ENCODE measurements around the gene WWOX.

The WWOX gene

GRCh38 chr16:78654929-78655328, 555.5 kb downstream of the WWOX start:
- DNase-seq (ENCODE audit: low read depth, low spot score), result no peak

GRCh38 chr16:78655331-78656113, 556.1 kb downstream of the WWOX start:
- no peak for DNase-seq (ENCODE audit: low read depth, low spot score)

- DNase-seq (ENCODE audit: low read depth, low spot score), result no peak
Observed at GRCh38 chr16:78656887-78657286, 557.4 kb downstream of the WWOX start.

GRCh38 chr16:78659216-78659615, 559.8 kb downstream of the WWOX start:
- peak; percentile 39 for DNase-seq (ENCODE audit: low read depth, low spot score)

- no peak for DNase-seq (ENCODE audit: low read depth, low spot score)
Observed at GRCh38 chr16:78659668-78660217, 560.3 kb downstream of the WWOX start.

GRCh38 chr16:78660795-78661194, 561.3 kb downstream of the WWOX start:
- DNase-seq (ENCODE audit: low read depth, low spot score), result no peak

GRCh38 chr16:78663690-78664089, 564.2 kb downstream of the WWOX start:
- no peak for DNase-seq (ENCODE audit: low read depth, low spot score)

- no peak for DNase-seq (ENCODE audit: low read depth, low spot score)
Observed at GRCh38 chr16:78664811-78665772, 565.6 kb downstream of the WWOX start.

- DNase-seq (ENCODE audit: low read depth, low spot score), result no peak
Observed at GRCh38 chr16:78666318-78666717, 566.9 kb downstream of the WWOX start.

- no peak for DNase-seq (ENCODE audit: low read depth, low spot score)
Observed at GRCh38 chr16:78667675-78668074, 568.2 kb downstream of the WWOX start.

GRCh38 chr16:78668393-78668792, 568.9 kb downstream of the WWOX start:
- DNase-seq (ENCODE audit: low read depth, low spot score), result no peak

GRCh38 chr16:78669994-78670393, 570.5 kb downstream of the WWOX start:
- DNase-seq (ENCODE audit: low read depth, low spot score), result no peak

- DNase-seq (ENCODE audit: low read depth, low spot score), result no peak
Observed at GRCh38 chr16:78672779-78673556, 573.5 kb downstream of the WWOX start.

- DNase-seq (ENCODE audit: low read depth, low spot score), result no peak
Observed at GRCh38 chr16:78673884-78674283, 574.4 kb downstream of the WWOX start.

- no peak for DNase-seq (ENCODE audit: low read depth, low spot score)
Observed at GRCh38 chr16:78675312-78675711, 575.9 kb downstream of the WWOX start.

GRCh38 chr16:78675951-78676792, 576.7 kb downstream of the WWOX start:
- DNase-seq (ENCODE audit: low read depth, low spot score), result no peak

GRCh38 chr16:78677181-78677731, 577.8 kb downstream of the WWOX start:
- peak; percentile 19 for DNase-seq (ENCODE audit: low read depth, low spot score)

GRCh38 chr16:78679546-78679945, 580.1 kb downstream of the WWOX start:
- DNase-seq (ENCODE audit: low read depth, low spot score), result no peak

- no peak for DNase-seq (ENCODE audit: low read depth, low spot score)
Observed at GRCh38 chr16:78681743-78682142, 582.3 kb downstream of the WWOX start.

- peak; percentile 37 for DNase-seq (ENCODE audit: low read depth, low spot score)
Observed at GRCh38 chr16:78684030-78684611, 584.7 kb downstream of the WWOX start.

All from ELF-1 (cell line).